Measurements from ENCODE around the gene PSAP. TPM values are rescaled to one million over a fixed set of nuclear protein-coding genes. Genes with fewer than 3 reads are reported as not detected.

The PSAP gene
- total and polyA plus RNA-seq, 8 donors, result 225 to 781 (median 358) TPM

- Histone ChIP-seq H3K36me3 (peaks cover 4 to 55% (median 34%) of the 10 kb centered on the region in 3 donors), H3K27me3 (no peaks in the 10 kb centered on the region), H3K9me3 (no peaks in the 10 kb centered on the region), H3K4me3 (no peak overlapping the region), H3K4me1 (peaks cover 0 to 11% (median 1%) of the 10 kb centered on the region in 3 donors), H3K27ac (no peak overlapping the region)
- intact Hi-C loops (cut with DNase I), result no loop called here
- 91 to 95% methylated on average over 19 of the region's 19 CpGs for WGBS, 2 donors
- FAIRE-seq, result no peak
- DNase-seq, result no peak
- no peak for TF ChIP-seq CTCF (IDR thresholded peaks at IDR 0.05)
- no peak for ATAC-seq
Observed at GRCh38 chr10:71831646-71832552, 19.2 kb downstream of the PSAP start.

GRCh38 chr10:71830726-71831125, 20.3 kb downstream of the PSAP start:
- DNase-seq (no peak), FAIRE-seq (no peak), ATAC-seq (no peak)
- intact Hi-C loops (cut with DNase I), result no loop called here
- H3K27me3 ChIP-seq, result no peaks in the 10 kb centered on the region
- H3K27ac ChIP-seq, result no peak overlapping the region
- H3K4me1 ChIP-seq, result peaks cover 0 to 2% (median 0%) of the 10 kb centered on the region in 3 donors
- H3K36me3 ChIP-seq, result peaks cover 13 to 67% (median 40%) of the 10 kb centered on the region in 3 donors
- 86 to 96% methylated on average over 4 of the region's 4 CpGs for WGBS, 2 donors
- H3K9me3 ChIP-seq, result no peaks in the 10 kb centered on the region
- no peak overlapping the region for H3K4me3 ChIP-seq
- no peak for TF ChIP-seq CTCF (IDR thresholded peaks at IDR 0.05)

GRCh38 chr10:71829896-71830295, 21.2 kb downstream of the PSAP start:
- ATAC-seq (no peak), FAIRE-seq (no peak), DNase-seq (no peak)
- Histone ChIP-seq H3K36me3 (peaks cover 13 to 75% (median 46%) of the 10 kb centered on the region in 3 donors), H3K9me3 (no peaks in the 10 kb centered on the region), H3K27ac (no peak overlapping the region), H3K4me3 (no peak overlapping the region), H3K4me1 (no peaks in the 10 kb centered on the region), H3K27me3 (no peaks in the 10 kb centered on the region)
- TF ChIP-seq CTCF (IDR thresholded peaks at IDR 0.05), result no peak
- WGBS, 2 donors, result 92 to 96% methylated on average over 5 of the region's 5 CpGs
- intact Hi-C loops (cut with DNase I), result no loop called here

GRCh38 chr10:71829171-71829570, 21.9 kb downstream of the PSAP start:
- Histone ChIP-seq H3K4me3 (no peak overlapping the region), H3K27me3 (no peaks in the 10 kb centered on the region), H3K36me3 (peaks cover 13 to 82% (median 49%) of the 10 kb centered on the region in 3 donors), H3K9me3 (no peaks in the 10 kb centered on the region), H3K27ac (no peak overlapping the region), H3K4me1 (no peaks in the 10 kb centered on the region)
- FAIRE-seq (no peak), ATAC-seq (peak in 2 of 4 donors; percentile 63 to 72), DNase-seq (peak in 1 of 6 donors; percentile 49)
- WGBS, 2 donors, result 81 to 87% methylated on average over 5 of the region's 5 CpGs
- no peak for TF ChIP-seq CTCF (IDR thresholded peaks at IDR 0.05)
- intact Hi-C loops (cut with DNase I), result no loop called here

- no peak for DNase-seq
- WGBS, 2 donors, result 92 to 93% methylated on average over 7 of the region's 7 CpGs
- intact Hi-C loops (cut with DNase I), result no loop called here
- no peak for ATAC-seq
- TF ChIP-seq CTCF (IDR thresholded peaks at IDR 0.05), result no peak
- Histone ChIP-seq H3K9me3 (no peaks in the 10 kb centered on the region), H3K4me3 (no peak overlapping the region), H3K4me1 (no peaks in the 10 kb centered on the region), H3K27me3 (no peaks in the 10 kb centered on the region), H3K36me3 (peaks cover 13 to 87% (median 51%) of the 10 kb centered on the region in 3 donors), H3K27ac (no peak overlapping the region)
- FAIRE-seq, result no peak
Observed at GRCh38 chr10:71828702-71829101, 22.3 kb downstream of the PSAP start.

Data from pancreas (tissue), 10 donors.